Effector CD8-positive, alpha-beta T cell (primary cell): ENCODE data around the gene LIN7C.
"Not testable (repeated sequence)": the region's sequence is repeated elsewhere in the genome, so short reads cannot be mapped to it uniquely, and the experiment has no call there.

ENCODE experiments used
- DNase-seq: peaks from one replicate; lab custom pipeline; 2025; lab: John Stamatoyannopoulos, UW

Gene LIN7C

GRCh38 chr11:27470166-27470565, 36.4 kb downstream of the LIN7C start:
- no peak for DNase-seq

GRCh38 chr11:27468995-27469695, 37.4 kb downstream of the LIN7C start:
- no peak for DNase-seq

- no peak for DNase-seq
Measured at GRCh38 chr11:27468209-27468994, 38.2 kb downstream of the LIN7C start.

GRCh38 chr11:27467181-27467913, 39.2 kb downstream of the LIN7C start:
- no peak for DNase-seq

GRCh38 chr11:27466363-27466762, 40.2 kb downstream of the LIN7C start:
- no peak for DNase-seq

- no peak for DNase-seq
Measured at GRCh38 chr11:27465629-27466028, 40.9 kb downstream of the LIN7C start.

- DNase-seq, result no peak
Measured at GRCh38 chr11:27464909-27465308, 41.7 kb downstream of the LIN7C start.

- DNase-seq, result no peak
Measured at GRCh38 chr11:27464289-27464696, 42.3 kb downstream of the LIN7C start.

- no peak for DNase-seq
Measured at GRCh38 chr11:27462543-27462942, 44.0 kb downstream of the LIN7C start.

GRCh38 chr11:27460158-27460978, 46.2 kb downstream of the LIN7C start:
- no peak for DNase-seq

- no peak for DNase-seq
Measured at GRCh38 chr11:27459191-27459590, 47.4 kb downstream of the LIN7C start.

GRCh38 chr11:27458182-27458581, 48.4 kb downstream of the LIN7C start:
- DNase-seq, result no peak

GRCh38 chr11:27456795-27457329, 49.7 kb downstream of the LIN7C start:
- no peak for DNase-seq

- DNase-seq, result no peak
Measured at GRCh38 chr11:27456140-27456794, 50.3 kb downstream of the LIN7C start.

GRCh38 chr11:27455667-27456066, 50.9 kb downstream of the LIN7C start:
- no peak for DNase-seq

GRCh38 chr11:27453701-27454100, 52.9 kb downstream of the LIN7C start:
- DNase-seq, result no peak

- DNase-seq, result no peak
Measured at GRCh38 chr11:27452147-27452546, 54.4 kb downstream of the LIN7C start.

GRCh38 chr11:27451244-27451965, 55.2 kb downstream of the LIN7C start:
- DNase-seq, result no peak

GRCh38 chr11:27448184-27448540, 58.4 kb downstream of the LIN7C start:
- not testable (repeated sequence) for DNase-seq
